GM23338 (cell line): ENCODE results near the gene PTPRB.

Experiments used
- CTCF ChIP-seq, 2 experiments: fragments of 200-600 bp in 1 of 2; sonication (generic) in 1 of 2; conservative IDR thresholded peaks; 2 replicates each; pipeline versions ENCODE4 v1.5.1 to v1.6.1; 2016 to 2017; ENCODE audit warnings: antibody characterized with exemption in 2 of 2, low read depth in 2 of 2, mild to moderate bottlenecking in 2 of 2, moderate library complexity in 1 of 2
- EZH2 ChIP-seq: fragments of 200-600 bp; sonication (generic); IDR thresholded peaks from one replicate; pipeline ENCODE4 v1.8.0; 2017; ENCODE audit warnings: antibody characterized with exemption, mild to moderate bottlenecking, low read depth; ENCODE audit not compliant: unreplicated experiment
- POLR2AphosphoS5 ChIP-seq: IDR thresholded peaks from 2 replicates; pipeline ENCODE4 v1.6.1; 2016; ENCODE audit warnings: antibody characterized with exemption, low read depth
- STAT1 ChIP-seq: IDR thresholded peaks from one replicate; pipeline ENCODE4 v1.6.1; 2016; ENCODE audit warnings: antibody characterized with exemption; ENCODE audit not compliant: unreplicated experiment

DNA sequence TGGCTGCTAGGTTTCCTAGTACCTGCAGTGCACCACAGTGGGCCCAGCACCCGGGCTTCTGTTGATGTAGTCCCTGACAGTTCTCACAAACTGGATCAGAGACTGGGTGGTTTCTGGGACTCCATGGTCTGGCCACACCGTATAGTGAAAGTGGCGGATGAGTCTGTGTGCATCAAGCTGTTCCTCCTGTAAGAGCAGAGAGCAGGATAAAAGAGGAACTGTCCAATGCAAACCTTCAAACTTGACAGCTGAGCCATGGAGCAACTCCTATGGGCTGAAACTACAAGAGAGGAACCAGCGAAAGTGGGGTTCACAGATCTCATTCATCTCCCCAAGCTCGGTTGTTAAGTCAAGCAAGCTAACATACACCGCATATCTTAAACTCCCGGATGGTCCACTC, 102.8 kb downstream of the PTPRB start:
- TF ChIP-seq CTCF (conservative IDR thresholded peaks at IDR 0.05; ENCODE audit: low read depth in 2 of 2) (no peak), POLR2AphosphoS5 (no peak), STAT1 (no peak), EZH2 (no peak)
